Measurements from ENCODE around the gene NOC4L.
"Not testable (repeated sequence)": the region's sequence is repeated elsewhere in the genome, so short reads cannot be mapped to it uniquely, and the experiment has no call there.

The NOC4L gene

GRCh38 chr12:132124766-132125425 is 19.4 kb upstream of the NOC4L start:
- no peak for DNase-seq

GRCh38 chr12:132125736-132126135 is 18.5 kb upstream of the NOC4L start:
- DNase-seq: no peak

- no peak for DNase-seq
These were observed 17.2 kb upstream of the NOC4L start for GRCh38 chr12:132127041-132127440.

GRCh38 chr12:132129007-132129406 is 15.2 kb upstream of the NOC4L start:
- DNase-seq: no peak

- DNase-seq: no peak
These were observed 13.6 kb upstream of the NOC4L start for GRCh38 chr12:132130690-132131089.

- DNase-seq: no peak
These were observed 13.0 kb upstream of the NOC4L start for GRCh38 chr12:132131229-132131628.

GRCh38 chr12:132131952-132132351 is 12.3 kb upstream of the NOC4L start:
- DNase-seq: no peak

GRCh38 chr12:132132609-132133430 is 11.4 kb upstream of the NOC4L start:
- DNase-seq: no peak

- DNase-seq: no peak
These were observed 10.2 kb upstream of the NOC4L start for GRCh38 chr12:132133952-132134652.

GRCh38 chr12:132134653-132135183 is 9.5 kb upstream of the NOC4L start:
- not testable (repeated sequence) for DNase-seq

- not testable (repeated sequence) for DNase-seq
These were observed 8.0 kb upstream of the NOC4L start for GRCh38 chr12:132136226-132136625.

- no peak for DNase-seq
These were observed 6.7 kb upstream of the NOC4L start for GRCh38 chr12:132137483-132138125.

GRCh38 chr12:132138941-132139871 is 5.1 kb upstream of the NOC4L start:
- DNase-seq: no peak

- DNase-seq: no peak
These were observed 4.3 kb upstream of the NOC4L start for GRCh38 chr12:132139912-132140311.

- no peak for DNase-seq
These were observed 3.8 kb upstream of the NOC4L start for GRCh38 chr12:132140501-132140900.

GRCh38 chr12:132140918-132141841 is 3.1 kb upstream of the NOC4L start:
- DNase-seq: no peak

- DNase-seq: no peak
These were observed 2.1 kb upstream of the NOC4L start for GRCh38 chr12:132141976-132142678.

- DNase-seq: no peak
These were observed 1.4 kb upstream of the NOC4L start for GRCh38 chr12:132142679-132143335.

- DNase-seq: no peak
These were observed 753 bp upstream of the NOC4L start for GRCh38 chr12:132143336-132144071.

Measured in KG1 (cell line).